Measurements from ENCODE around the gene TAS2R13. TPM values are rescaled to one million over a fixed set of nuclear protein-coding genes. Genes with fewer than 3 reads are reported as not detected.

Gene TAS2R13
- total RNA-seq, 6 experiments from 2014 or later, result 0.17 to 0.23 (median 0.18) TPM; not detected in 2

- Mint-ChIP-seq H3K36me3 (ENCODE audit: low read depth) (no peaks in the 10 kb centered on the region), H3K27ac (no peak within 1 kb of the TSS), H3K4me1 (ENCODE audit: low read depth) (no peaks in the 10 kb centered on the region), H3K9me3 (no peaks in the 10 kb centered on the region), H3K27me3 (ENCODE audit: insufficient read depth) (no peaks in the 10 kb centered on the region; the same call in 1 of the 2 replicates), H3K4me3 (no peak within 1 kb of the TSS)
- DNase-seq, result no peak
- no peak for TF ChIP-seq CTCF (IDR thresholded peaks at IDR 0.05)
Observed at GRCh38 chr12:10884086-10884725, 25.2 kb downstream of the TAS2R13 start, which contains the start of gene PRH1. Gene PRH1, minus strand, starts transcription at chr12:10884255. Its CDS starts 38 bp downstream, at chr12:10884217.

GRCh38 chr12:10873378-10873777 is 36.0 kb downstream of the TAS2R13 start:
- Mint-ChIP-seq H3K27ac (no peak overlapping the region), H3K9me3 (no peaks in the 10 kb centered on the region), H3K4me3 (no peak overlapping the region), H3K36me3 (ENCODE audit: low read depth) (peaks cover 25% of the 10 kb centered on the region), H3K4me1 (ENCODE audit: low read depth) (0 out of 2 replicates have a peak, but pooled peaks cover 4% of the 10 kb centered on the region), H3K27me3 (ENCODE audit: insufficient read depth) (no peaks in the 10 kb centered on the region; the same call in 1 of the 2 replicates)
- DNase-seq, result no peak
- TF ChIP-seq CTCF (IDR thresholded peaks at IDR 0.05), result no peak

- H3K4me1 Mint-ChIP-seq (ENCODE audit: low read depth), result no peaks in the 10 kb centered on the region; the same call in 1 of the 2 replicates
- H3K9me3 Mint-ChIP-seq, result no peaks in the 10 kb centered on the region; the same call in 1 of the 2 replicates
- TF ChIP-seq CTCF (IDR thresholded peaks at IDR 0.05), result no peak
- no peak overlapping the region for H3K27ac Mint-ChIP-seq
- no peak for DNase-seq
- H3K27me3 Mint-ChIP-seq (ENCODE audit: insufficient read depth), result no peaks in the 10 kb centered on the region
- no peak overlapping the region for H3K4me3 Mint-ChIP-seq
- peaks cover under 1% of the 10 kb centered on the region; the same call in 1 of the 2 replicates for H3K36me3 Mint-ChIP-seq (ENCODE audit: low read depth)
Observed at GRCh38 chr12:10867381-10867780, 42.0 kb downstream of the TAS2R13 start.

- Mint-ChIP-seq H3K4me3 (no peak overlapping the region), H3K36me3 (ENCODE audit: low read depth) (peaks cover 22% of the 10 kb centered on the region), H3K27ac (no peak overlapping the region), H3K27me3 (ENCODE audit: insufficient read depth) (no peaks in the 10 kb centered on the region), H3K4me1 (ENCODE audit: low read depth) (peaks cover 10% of the 10 kb centered on the region), H3K9me3 (no peaks in the 10 kb centered on the region; the same call in 1 of the 2 replicates)
- no peak for DNase-seq
- no peak for TF ChIP-seq CTCF (IDR thresholded peaks at IDR 0.05)
Observed at GRCh38 chr12:10863512-10864218, 45.7 kb downstream of the TAS2R13 start.

GRCh38 chr12:10861366-10861765 is 48.0 kb downstream of the TAS2R13 start:
- H3K27me3 Mint-ChIP-seq (ENCODE audit: insufficient read depth), result no peaks in the 10 kb centered on the region
- no peak for TF ChIP-seq CTCF (IDR thresholded peaks at IDR 0.05)
- peaks cover 10% of the 10 kb centered on the region for H3K4me1 Mint-ChIP-seq (ENCODE audit: low read depth)
- no peak overlapping the region for H3K27ac Mint-ChIP-seq
- peaks cover 45% of the 10 kb centered on the region for H3K36me3 Mint-ChIP-seq (ENCODE audit: low read depth)
- no peak for DNase-seq
- H3K9me3 Mint-ChIP-seq, result peaks cover 12% of the 10 kb centered on the region
- no peak overlapping the region for H3K4me3 Mint-ChIP-seq

Other genes starting within 250 kb of the TAS2R13 start
- gene STYK1, start 235.5 kb downstream of the TAS2R13 start, total RNA-seq (2021; fragmentation: NEBNext Ultra II Directional; extraction: Animal tissue kit (Norgen Biotek cat#: 25700)), result 1 to 10 TPM; 1.1 to 3.0 (median 1.8) TPM
- 100 to 1,000 TPM; 202 to 251 (median 218) TPM for gene YBX3, start 186.2 kb downstream of the TAS2R13 start, total RNA-seq (2021; fragmentation: NEBNext Ultra II Directional; extraction: Animal tissue kit (Norgen Biotek cat#: 25700))
- gene TAS2R7, start 106.9 kb downstream of the TAS2R13 start, total RNA-seq (2021; fragmentation: NEBNext Ultra II Directional; extraction: Animal tissue kit (Norgen Biotek cat#: 25700)), result not detected
- not detected for gene TAS2R8, start 102.3 kb downstream of the TAS2R13 start, total RNA-seq (2021; fragmentation: NEBNext Ultra II Directional; extraction: Animal tissue kit (Norgen Biotek cat#: 25700))
- not detected for gene TAS2R9, start 99.4 kb downstream of the TAS2R13 start, total RNA-seq (2021; fragmentation: NEBNext Ultra II Directional; extraction: Animal tissue kit (Norgen Biotek cat#: 25700))
- under 1 TPM in 2 of 6 experiments, not detected in 4; 0.16 to 0.18 TPM for gene TAS2R10, start 83.2 kb downstream of the TAS2R13 start, total RNA-seq (2021; fragmentation: NEBNext Ultra II Directional; extraction: Animal tissue kit (Norgen Biotek cat#: 25700))
- 1 to 10 TPM in 5 of 6 experiments, not detected in 1; 1.0 to 1.3 (median 1.2) TPM for gene PRR4, start 60.1 kb downstream of the TAS2R13 start, total RNA-seq (2021; fragmentation: NEBNext Ultra II Directional; extraction: Animal tissue kit (Norgen Biotek cat#: 25700))
- gene PRH1, start 25.3 kb downstream of the TAS2R13 start, total RNA-seq (2021; fragmentation: NEBNext Ultra II Directional; extraction: Animal tissue kit (Norgen Biotek cat#: 25700)), result 1 to 10 TPM; 4.2 to 8.2 (median 6.4) TPM
- not detected for gene PRH2, start 19.7 kb upstream of the TAS2R13 start, total RNA-seq (2021; fragmentation: NEBNext Ultra II Directional; extraction: Animal tissue kit (Norgen Biotek cat#: 25700))
- gene TAS2R14, start 29.7 kb upstream of the TAS2R13 start, total RNA-seq (2021; fragmentation: NEBNext Ultra II Directional; extraction: Animal tissue kit (Norgen Biotek cat#: 25700)), result 1 to 10 TPM; 1.1 to 1.6 (median 1.5) TPM
- gene TAS2R50, start 77.3 kb upstream of the TAS2R13 start, total RNA-seq (2021; fragmentation: NEBNext Ultra II Directional; extraction: Animal tissue kit (Norgen Biotek cat#: 25700)), result under 1 TPM in 4 of 6 experiments, not detected in 2; 0.19 to 0.32 (median 0.22) TPM
- gene TAS2R20, start 88.7 kb upstream of the TAS2R13 start, total RNA-seq (2021; fragmentation: NEBNext Ultra II Directional; extraction: Animal tissue kit (Norgen Biotek cat#: 25700)), result under 1 TPM; 0.18 to 0.47 (median 0.31) TPM
- under 1 TPM; 0.28 to 0.97 (median 0.52) TPM for gene TAS2R19, start 113.1 kb upstream of the TAS2R13 start, total RNA-seq (2021; fragmentation: NEBNext Ultra II Directional; extraction: Animal tissue kit (Norgen Biotek cat#: 25700))
- 1 to 10 TPM in 1 of 6 experiments, under 1 TPM in 5; 0.43 to 1.2 (median 0.63) TPM for gene TAS2R31, start 121.8 kb upstream of the TAS2R13 start, total RNA-seq (2021; fragmentation: NEBNext Ultra II Directional; extraction: Animal tissue kit (Norgen Biotek cat#: 25700))
- gene TAS2R46, start 152.7 kb upstream of the TAS2R13 start, total RNA-seq (2021; fragmentation: NEBNext Ultra II Directional; extraction: Animal tissue kit (Norgen Biotek cat#: 25700)), result under 1 TPM in 3 of 6 experiments, not detected in 3; 0.22 to 0.48 (median 0.35) TPM
- gene TAS2R43, start 182.8 kb upstream of the TAS2R13 start, total RNA-seq (2021; fragmentation: NEBNext Ultra II Directional; extraction: Animal tissue kit (Norgen Biotek cat#: 25700)), result not detected
- gene TAS2R30, start 225.1 kb upstream of the TAS2R13 start, total RNA-seq (2021; fragmentation: NEBNext Ultra II Directional; extraction: Animal tissue kit (Norgen Biotek cat#: 25700)), result under 1 TPM; 0.26 to 0.46 (median 0.32) TPM